GM12878 (cell line): ENCODE results near the gene TCF7. TPM values are rescaled to one million over a fixed set of nuclear protein-coding genes. Genes with fewer than 3 reads are reported as not detected.

ENCODE experiments used
- ATAC-seq: fragments of 200-7000 bp; cut with Tn5 transposase; 3 replicates; pipeline ENCODE4 v1.9.1; 2020; ENCODE audit warnings: mild to moderate bottlenecking, moderate library complexity
- BruUV-seq: library from RNA; stranded (reverse); fragments of 400-500 nt; replicated peaks from 2 replicates; lab custom pipeline; 2021; lab: Mats Ljungman, UMichigan
- CTCF ChIA-PET: fragments of 300-600 bp; sonication (Branson Sonifier 250); formaldehyde crosslinking; extraction: SDS; loops from one replicate; lab custom pipeline; 2021; ENCODE audit warnings: inconsistent platforms; lab: Yijun Ruan, JAX
- POLR2A ChIA-PET: fragments of 350-600 bp; formaldehyde crosslinking; extraction: SDS; loops from one replicate; lab custom pipeline; 2021; ENCODE audit warnings: inconsistent platforms; lab: Charles Lee
- RAD21 ChIA-PET: fragments of 300-600 bp; sonication (Branson Sonifier 250); formaldehyde crosslinking; loops from one replicate; lab custom pipeline; 2023; ENCODE audit warnings: antibody characterized with exemption; ENCODE audit not compliant: unreplicated experiment; lab: Charles Lee
- SMC1A ChIA-PET: fragments of 300-600 bp; sonication (Branson Sonifier 250); formaldehyde crosslinking; loops from one replicate; lab custom pipeline; 2023; ENCODE audit not compliant: unreplicated experiment, uncharacterized antibody; lab: Charles Lee
- DNase-seq: peaks from one replicate; pipeline ENCODE4 v3.0.0-alpha.2; 2011; ENCODE audit warnings: low read depth, low spot score
- FAIRE-seq: peaks from 3 replicates; lab custom pipeline; 2011; peaks lifted over from hg19 to GRCh38; lab: Jason Lieb, UNC
- H2AFZ ChIP-seq: 2 replicates; pipeline ENCODE4 v1.6.0; 2011; ENCODE audit warnings: low read depth, low read length, control low read depth; ENCODE audit not compliant: control insufficient read depth
- H3K27ac ChIP-seq: 2 replicates; pipeline ENCODE4 v1.5.1; 2011; ENCODE audit warnings: control low read depth; ENCODE audit not compliant: control insufficient read depth, insufficient read depth
- H3K27me3 ChIP-seq, 2 experiments: replicated peaks in 1 of 2; 2 replicates each; pipeline versions ENCODE4 v1.6.0 to v1.6.1; 2011; ENCODE audit warnings: low read length in 1 of 2; ENCODE audit not compliant: control insufficient read depth in 2 of 2, insufficient read depth in 2 of 2
- H3K36me3 ChIP-seq, 2 experiments: 2 replicates each; pipeline ENCODE4 v1.5.1; 2011; ENCODE audit warnings: low read length in 1 of 2; ENCODE audit not compliant: control insufficient read depth in 2 of 2, insufficient read depth in 2 of 2
- H3K4me1 ChIP-seq: 2 replicates; pipeline ENCODE4 v1.6.1; 2011; ENCODE audit warnings: mild to moderate bottlenecking, low read length, moderate library complexity, mixed read lengths; ENCODE audit not compliant: control insufficient read depth, insufficient read depth
- H3K4me2 ChIP-seq: 2 replicates; pipeline ENCODE4 v1.6.0; 2011; ENCODE audit warnings: control low read depth; ENCODE audit not compliant: control insufficient read depth, insufficient read depth
- H3K4me3 ChIP-seq: fragments of 200-600 bp; sonication (generic); 2 replicates; pipeline ENCODE4 v1.5.1; 2016
- H3K79me2 ChIP-seq: 2 replicates; pipeline ENCODE4 v1.6.0; 2011; ENCODE audit warnings: low read length; ENCODE audit not compliant: control insufficient read depth, insufficient read depth
- H3K9ac ChIP-seq: 2 replicates; pipeline ENCODE4 v1.8.0; 2011; ENCODE audit warnings: low read length, control low read depth, mixed read lengths; ENCODE audit not compliant: control insufficient read depth, insufficient read depth
- H3K9me3 ChIP-seq: replicated peaks from 3 replicates; pipeline ENCODE4 v1.5.1; 2011; ENCODE audit warnings: mild to moderate bottlenecking, low read length; ENCODE audit not compliant: control insufficient read depth, insufficient read depth
- H4K20me1 ChIP-seq: 2 replicates; pipeline ENCODE4 v1.6.0; 2011; ENCODE audit not compliant: control insufficient read depth, insufficient read depth
- ASH2L ChIP-seq: fragments of 300-600, 200-600 bp; sonication (generic); IDR thresholded peaks from 2 replicates; pipeline ENCODE4 v1.6.1; 2017; ENCODE audit warnings: low read depth, mild to moderate bottlenecking, borderline replicate concordance
- BCL11A ChIP-seq: IDR thresholded peaks from 2 replicates; pipeline ENCODE4 v1.6.1; 2011; ENCODE audit warnings: low read depth, low read length
- CHD1 ChIP-seq: IDR thresholded peaks from 2 replicates; pipeline ENCODE4 v1.6.1; 2012; ENCODE audit warnings: low read depth, low read length, improper control_type of control experiment
- CHD4 ChIP-seq: fragments of 200-600 bp; sonication (generic); IDR thresholded peaks from 2 replicates; pipeline ENCODE4 v1.6.1; 2016; ENCODE audit warnings: mild to moderate bottlenecking
- MTA3 ChIP-seq: IDR thresholded peaks from 2 replicates; pipeline ENCODE4 v1.6.1; 2012; ENCODE audit warnings: low read length, inconsistent platforms, borderline replicate concordance
- NFYA ChIP-seq: IDR thresholded peaks from 2 replicates; pipeline ENCODE4 v1.6.1; 2011; ENCODE audit warnings: low read depth, mild to moderate bottlenecking, low read length, improper control_type of control experiment, borderline replicate concordance
- NFYB ChIP-seq: IDR thresholded peaks from 2 replicates; pipeline ENCODE4 v1.6.1; 2011; ENCODE audit warnings: low read depth, mild to moderate bottlenecking, low read length, improper control_type of control experiment, moderate library complexity; ENCODE audit not compliant: insufficient read depth
- POLR2AphosphoS2 ChIP-seq: IDR thresholded peaks from 2 replicates; pipeline ENCODE4 v1.6.1; 2011; ENCODE audit warnings: low read depth, mild to moderate bottlenecking, low read length, improper control_type of control experiment, moderate library complexity
- SREBF2 ChIP-seq: IDR thresholded peaks from 2 replicates; pipeline ENCODE4 v1.6.1; 2012; ENCODE audit warnings: mild to moderate bottlenecking, low read length
- TCF7 ChIP-seq: IDR thresholded peaks from 2 replicates; pipeline ENCODE4 v1.6.1; 2014; ENCODE audit warnings: antibody characterized with exemption, borderline replicate concordance
- ZBED1 ChIP-seq: IDR thresholded peaks from 2 replicates; pipeline ENCODE4 v1.6.1; 2016; ENCODE audit warnings: borderline replicate concordance
- ZNF217 ChIP-seq: fragments of 450-650 bp; IDR thresholded peaks from 2 replicates; pipeline ENCODE4 v1.6.1; 2017; ENCODE audit warnings: antibody characterized with exemption, mild to moderate bottlenecking
- ZNF622 ChIP-seq: fragments of 450-650 bp; IDR thresholded peaks from 2 replicates; pipeline ENCODE4 v1.6.1; 2017; ENCODE audit warnings: mild to moderate bottlenecking, inconsistent platforms
- ZNF687 ChIP-seq: fragments of 450-650 bp; IDR thresholded peaks from 2 replicates; pipeline ENCODE4 v1.6.1; 2017; ENCODE audit warnings: mild to moderate bottlenecking, moderate library complexity
- WGBS: methylation state at CpG from one replicate; pipeline ENCODE4 v1.1.6; 2016; ENCODE audit warnings: low lambda C conversion rate; ENCODE audit not compliant: insufficient replicate concordance, insufficient coverage; ENCODE audit errors: missing lambda C conversion rate; 5-methylcytosine and 5-hydroxymethylcytosine counted together
- in situ Hi-C: fragments of 300-500 bp; cut with MboI; formaldehyde crosslinking; loops from 9 replicates; pipeline ENCODE4 v1.14.3; 2018; ENCODE audit warnings: mixed read lengths
- intact Hi-C: fragments of 100-400 bp; cut with micrococcal nuclease; formaldehyde crosslinking; loops from one replicate; pipeline ENCODE4 v1.14.2; 2022; ENCODE audit not compliant: unreplicated experiment
- polyA plus RNA-seq, 11 experiments: library from polyadenylated mRNA; depleted of rRNA in 4 of 11; unstranded in 6 of 11; stranded (reverse) in 5 of 11; fragments of >200 nt; fragmentation: Nextera tagmentation in 4 of 11; fragmentation: Illumina TruSeq in 1 of 11; extraction: Ambion mirVana in 4 of 11; extraction: Trizol in 1 of 11; gene quantifications; 1 replicate in 1 of 11; 2 replicates in 10 of 11; pipeline versions ENCODE4 v1.2.1 to v1.2.3, GENCODE V29; 2011 to 2016; ENCODE audit warnings: inconsistent platforms in 2 of 11, missing spikeins in 2 of 11, low read depth in 1 of 11
- total RNA-seq, 4 experiments: library from RNA; depleted of rRNA in 3 of 4; stranded (reverse); fragments of >200 nt in 3 of 4; fragmentation: Illumina TruSeq in 1 of 4; extraction: Trizol in 1 of 4; gene quantifications; 2 replicates each; pipeline versions ENCODE4 v1.2.1 to v1.2.3, GENCODE V29; 2013 to 2021
- TF ChIP-seq, protein P1 (sequence below): IDR thresholded peaks from 2 replicates; pipeline ENCODE4 v1.6.1; 2012; ENCODE audit warnings: mild to moderate bottlenecking, low read depth, low read length

The TCF7 gene
- total and polyA plus RNA-seq, 10 of the 15 experiments (the other 5 are each of a cell fraction or from before 2014, with no cell fraction given), result 10.0 to 60.2 (median 23.6) TPM

DNA sequence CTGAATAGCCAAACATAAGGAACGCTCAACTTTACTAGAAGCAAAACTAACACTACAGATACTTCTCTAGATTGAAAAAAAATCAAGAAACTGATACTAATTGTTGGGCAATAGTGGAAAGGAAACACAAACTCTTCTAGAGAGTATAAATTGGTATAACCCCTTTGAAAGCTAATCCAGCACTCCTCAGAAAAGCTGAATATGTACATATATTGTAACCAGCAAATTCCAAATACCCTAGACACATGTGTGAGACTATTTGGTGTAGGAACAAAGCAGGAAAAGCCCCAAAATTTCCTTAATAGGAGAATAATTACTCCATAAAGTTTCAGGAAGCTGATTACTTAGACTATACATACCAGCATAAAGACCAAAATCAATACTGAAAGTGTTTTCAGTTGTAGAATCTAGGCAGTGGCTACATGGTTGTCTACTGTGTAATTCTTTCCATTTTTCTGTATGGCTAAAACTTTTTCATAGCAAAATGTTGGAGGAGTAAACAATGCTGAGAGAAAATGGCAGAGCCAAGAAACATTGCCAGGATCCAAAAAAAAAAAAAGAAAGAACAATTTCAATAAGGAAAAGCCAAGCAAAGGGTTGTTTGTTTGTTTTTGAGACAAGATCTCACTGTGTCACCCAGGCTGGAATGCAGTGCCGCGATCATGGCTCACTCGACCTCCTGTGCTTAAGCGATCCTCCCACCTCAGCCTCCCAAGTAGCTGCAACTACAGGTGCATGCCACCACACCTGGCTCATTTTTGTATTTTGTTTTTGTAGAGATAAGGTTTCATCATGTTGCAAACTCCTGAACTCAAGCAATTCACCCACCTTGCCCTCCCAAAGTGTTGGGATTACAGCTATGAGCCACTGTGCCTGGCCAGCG lies 47.3 kb downstream of the TCF7 start (continued):
- TF ChIP-seq MTA3, result no peak
- no peak for TF ChIP-seq CHD1

DNA sequence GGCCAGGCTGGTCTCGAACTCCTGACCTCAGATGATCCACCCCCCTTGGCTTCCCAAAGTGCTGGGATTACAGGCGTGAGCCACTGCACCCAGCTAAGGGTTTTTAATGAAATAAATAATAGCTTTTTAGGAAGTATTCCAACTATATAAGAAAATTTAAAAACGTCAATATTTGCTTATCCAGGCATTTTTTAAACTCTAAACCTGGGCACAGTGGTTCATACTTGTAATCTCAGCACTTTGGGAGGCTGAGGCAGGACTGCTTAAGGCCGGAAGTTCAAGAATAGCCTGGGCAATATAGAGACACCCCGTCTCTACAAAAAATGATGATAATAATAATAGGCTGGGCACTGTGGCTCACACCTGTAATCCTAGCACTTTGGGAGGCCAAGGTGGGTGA lies 48.1 kb downstream of the TCF7 start:
- Histone ChIP-seq H3K27ac (no peak overlapping the region), H3K27me3 (no peaks in the 10 kb centered on the region)
- POLR2A ChIA-PET, result no interaction called here
- DNase-seq, result no peak
- no TSS peak for BruUV-seq
- no peak for TF ChIP-seq SREBF2
- no peak for TF ChIP-seq ZNF687
- TF ChIP-seq ZNF622, result no peak
- no peak for TF ChIP-seq NFYA
- no peak for TF ChIP-seq TCF7
- TF ChIP-seq, protein P1, sequence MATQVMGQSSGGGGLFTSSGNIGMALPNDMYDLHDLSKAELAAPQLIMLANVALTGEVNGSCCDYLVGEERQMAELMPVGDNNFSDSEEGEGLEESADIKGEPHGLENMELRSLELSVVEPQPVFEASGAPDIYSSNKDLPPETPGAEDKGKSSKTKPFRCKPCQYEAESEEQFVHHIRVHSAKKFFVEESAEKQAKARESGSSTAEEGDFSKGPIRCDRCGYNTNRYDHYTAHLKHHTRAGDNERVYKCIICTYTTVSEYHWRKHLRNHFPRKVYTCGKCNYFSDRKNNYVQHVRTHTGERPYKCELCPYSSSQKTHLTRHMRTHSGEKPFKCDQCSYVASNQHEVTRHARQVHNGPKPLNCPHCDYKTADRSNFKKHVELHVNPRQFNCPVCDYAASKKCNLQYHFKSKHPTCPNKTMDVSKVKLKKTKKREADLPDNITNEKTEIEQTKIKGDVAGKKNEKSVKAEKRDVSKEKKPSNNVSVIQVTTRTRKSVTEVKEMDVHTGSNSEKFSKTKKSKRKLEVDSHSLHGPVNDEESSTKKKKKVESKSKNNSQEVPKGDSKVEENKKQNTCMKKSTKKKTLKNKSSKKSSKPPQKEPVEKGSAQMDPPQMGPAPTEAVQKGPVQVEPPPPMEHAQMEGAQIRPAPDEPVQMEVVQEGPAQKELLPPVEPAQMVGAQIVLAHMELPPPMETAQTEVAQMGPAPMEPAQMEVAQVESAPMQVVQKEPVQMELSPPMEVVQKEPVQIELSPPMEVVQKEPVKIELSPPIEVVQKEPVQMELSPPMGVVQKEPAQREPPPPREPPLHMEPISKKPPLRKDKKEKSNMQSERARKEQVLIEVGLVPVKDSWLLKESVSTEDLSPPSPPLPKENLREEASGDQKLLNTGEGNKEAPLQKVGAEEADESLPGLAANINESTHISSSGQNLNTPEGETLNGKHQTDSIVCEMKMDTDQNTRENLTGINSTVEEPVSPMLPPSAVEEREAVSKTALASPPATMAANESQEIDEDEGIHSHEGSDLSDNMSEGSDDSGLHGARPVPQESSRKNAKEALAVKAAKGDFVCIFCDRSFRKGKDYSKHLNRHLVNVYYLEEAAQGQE, result no peak
- TF ChIP-seq NFYB, result no peak
- TF ChIP-seq POLR2AphosphoS2, result no peak
- no peak for TF ChIP-seq ZNF217
- no peak for TF ChIP-seq ZBED1
- TF ChIP-seq ASH2L, result no peak
- TF ChIP-seq CHD4, result no peak
- TF ChIP-seq BCL11A, result no peak
- TF ChIP-seq, all 136 proteins: peak for 0
- in situ Hi-C loops (no loop called here), intact Hi-C loops (no loop called here)
- no peaks in the 10 kb centered on the region for H4K20me1 ChIP-seq
- peaks cover 9 to 34% of the 10 kb centered on the region in 2 experiments for H3K36me3 ChIP-seq
- no peak overlapping the region for H2AFZ ChIP-seq
- peaks cover 2% of the 10 kb centered on the region for H3K79me2 ChIP-seq
- no peak overlapping the region for H3K9ac ChIP-seq
- ChIA-PET CTCF (interaction anchor here (0.7 to 2.2 kb wide), 2 partner anchors 11 to 123 kb away, joined by 3 to 12 read pairs; no protein-coding TSS in a partner anchor), RAD21 (no interaction called here), SMC1A (interaction anchor here (0.6 to 2.5 kb wide), 3 partner anchors 9 to 65 kb away, joined by 3 to 8 read pairs (median 5); no protein-coding TSS in a partner anchor)
- no peak for ATAC-seq
- no peak for FAIRE-seq
- no peak overlapping the region for H3K4me3 ChIP-seq
- 89% methylated on average over 5 of the region's 5 CpGs for WGBS
- peaks cover 4% of the 10 kb centered on the region; the same call in 2 of the 3 replicates for H3K9me3 ChIP-seq
- H3K4me1 ChIP-seq, result no peaks in the 10 kb centered on the region
- H3K4me2 ChIP-seq, result no peak overlapping the region
